Neural cell (in vitro differentiated cells): Measurements from ENCODE around the gene DSTN. TPM values are rescaled to one million over a fixed set of nuclear protein-coding genes. Genes with fewer than 3 reads are reported as not detected.

Source experiments
- H2AFZ ChIP-seq: fragments of 200-600, 300-800 bp; sonication (generic), shearing (Covaris generic); 2 replicates; pipeline ENCODE4 v1.6.0; 2014; ENCODE audit warnings: low read depth, mild to moderate bottlenecking, antibody characterized with exemption, low read length, moderate library complexity
- H3F3A ChIP-seq: fragments of 200-600 bp; shearing (Covaris generic); 2 replicates; pipeline ENCODE4 v1.6.1; 2016; ENCODE audit warnings: mild to moderate bottlenecking, moderate library complexity, mixed read lengths, antibody characterized with exemption, low read length; ENCODE audit not compliant: insufficient read depth, poor library complexity, severe bottlenecking
- H3K27ac ChIP-seq: fragments of 200-600, 300-800 bp; sonication (generic), shearing (Covaris generic); 2 replicates; pipeline ENCODE4 v1.5.1; 2014; ENCODE audit warnings: mild to moderate bottlenecking, low read length, moderate library complexity
- H3K27me3 ChIP-seq: fragments of 300-800, 200-600 bp; sonication (generic), shearing (Covaris generic); 2 replicates; pipeline ENCODE4 v1.6.0; 2014; ENCODE audit warnings: mild to moderate bottlenecking, low read depth, low read length, moderate library complexity; ENCODE audit not compliant: insufficient read depth
- H3K36me3 ChIP-seq: fragments of 300-800, 200-600 bp; sonication (generic), shearing (Covaris generic); 2 replicates; pipeline ENCODE4 v1.5.1; 2014; ENCODE audit warnings: mild to moderate bottlenecking, antibody characterized with exemption, low read length, moderate library complexity; ENCODE audit not compliant: insufficient read depth
- H3K4me2 ChIP-seq: fragments of 300-800, 200-600 bp; sonication (generic), shearing (Covaris generic); 2 replicates; pipeline ENCODE4 v1.6.0; 2014; ENCODE audit warnings: mild to moderate bottlenecking, low read length
- H3K4me3 ChIP-seq: fragments of 300-800, 200-600 bp; sonication (generic), shearing (Covaris generic); 2 replicates; pipeline ENCODE4 v1.5.1; 2014; ENCODE audit warnings: mild to moderate bottlenecking, low read length, moderate library complexity
- H3K79me2 ChIP-seq: fragments of 200-600 bp; shearing (Covaris generic); replicated peaks from 2 replicates; pipeline ENCODE4 v1.6.0; 2014; ENCODE audit warnings: mild to moderate bottlenecking, low read length, moderate library complexity; ENCODE audit not compliant: insufficient read depth
- H3K9ac ChIP-seq: fragments of 300-800, 200-600 bp; sonication (generic), shearing (Covaris generic); 2 replicates; pipeline ENCODE4 v1.6.1; 2016; ENCODE audit warnings: mild to moderate bottlenecking, low read length, mixed read lengths
- H3K9me2 ChIP-seq: fragments of 200-600 bp; shearing (Covaris generic); 2 replicates; pipeline ENCODE4 v1.6.1; 2016; ENCODE audit warnings: mild to moderate bottlenecking, low read length, mixed read lengths; ENCODE audit not compliant: insufficient read depth
- H3K9me3 ChIP-seq: fragments of 200-600, 300-800 bp; sonication (generic), shearing (Covaris generic); 2 replicates; pipeline ENCODE4 v1.6.1; 2016; ENCODE audit warnings: mild to moderate bottlenecking, mixed run types, low read length, moderate library complexity, mixed read lengths
- H4K20me1 ChIP-seq: fragments of 200-600 bp; shearing (Covaris generic); 2 replicates; pipeline ENCODE4 v1.6.1; 2016; ENCODE audit warnings: mild to moderate bottlenecking, mixed run types; ENCODE audit not compliant: insufficient read depth
- CTCF ChIP-seq: fragments of 450-650 bp; IDR thresholded peaks from 2 replicates; pipeline ENCODE4 v1.5.1; 2014; ENCODE audit warnings: antibody characterized with exemption, mild to moderate bottlenecking, moderate library complexity; ENCODE audit not compliant: poor library complexity, severe bottlenecking
- EP300 ChIP-seq: fragments of 450-650 bp; conservative IDR thresholded peaks from 2 replicates; pipeline ENCODE4 v1.6.1; 2014; ENCODE audit warnings: antibody characterized with exemption, mild to moderate bottlenecking, moderate library complexity; ENCODE audit not compliant: poor library complexity, severe bottlenecking
- EZH2 ChIP-seq: fragments of 200-600, 300-800 bp; shearing (Covaris generic), sonication (generic); IDR thresholded peaks from 2 replicates; pipeline ENCODE4 v1.6.1; 2014; ENCODE audit warnings: antibody characterized with exemption, low read length, borderline replicate concordance, mild to moderate bottlenecking; ENCODE audit not compliant: insufficient read depth, poor library complexity, severe bottlenecking
- MXI1 ChIP-seq: fragments of 450-650 bp; conservative IDR thresholded peaks from 2 replicates; pipeline ENCODE4 v1.6.1; 2014; ENCODE audit warnings: antibody characterized with exemption, mild to moderate bottlenecking; ENCODE audit not compliant: poor library complexity, severe bottlenecking
- POLR2AphosphoS5 ChIP-seq: IDR thresholded peaks from 2 replicates; pipeline ENCODE4 v1.6.1; 2012
- RAD21 ChIP-seq: fragments of 450-650 bp; conservative IDR thresholded peaks from 2 replicates; pipeline ENCODE4 v1.6.1; 2014; ENCODE audit warnings: antibody characterized with exemption, mild to moderate bottlenecking, moderate library complexity
- REST ChIP-seq: IDR thresholded peaks from 2 replicates; pipeline ENCODE4 v1.6.1; 2012; ENCODE audit warnings: borderline replicate concordance
- SMC3 ChIP-seq: fragments of 450-650 bp; conservative IDR thresholded peaks from 2 replicates; pipeline ENCODE4 v1.6.1; 2014; ENCODE audit warnings: antibody characterized with exemption, mild to moderate bottlenecking, moderate library complexity; ENCODE audit not compliant: poor library complexity
- TAF1 ChIP-seq: IDR thresholded peaks from 2 replicates; pipeline ENCODE4 v1.6.1; 2012; ENCODE audit warnings: low read depth
- polyA minus RNA-seq: library from RNA; depleted of rRNA, polyadenylated mRNA; stranded (reverse); fragments of >200 nt; gene quantifications from 2 replicates; pipeline ENCODE4 v1.2.3, GENCODE V29; 2014
- polyA plus RNA-seq: library from polyadenylated mRNA; depleted of rRNA; stranded (reverse); fragments of >200 nt; gene quantifications from 2 replicates; pipeline ENCODE4 v1.2.3, GENCODE V29; 2014

Gene DSTN
- polyA plus RNA-seq (238 and 276 TPM in 2 replicates), polyA minus RNA-seq (167 and 195 TPM in 2 replicates)

GRCh38 chr20:17569616-17570346 is at the start of gene DSTN:
TSS of gene DSTN (plus strand) at chr20:17570075. CDS start at chr20:17570209, 134 bp downstream.
- Histone ChIP-seq H3K79me2 (peaks cover 41% of the 10 kb centered on the region), H3K9ac (peak within 1 kb of the TSS; percentile 99), H2AFZ (peak within 1 kb of the TSS; percentile 95), H3K9me3 (no peaks in the 10 kb centered on the region), H3K4me2 (peak within 1 kb of the TSS; percentile 99), H3K9me2 (no peaks in the 10 kb centered on the region), H3K27ac (peak within 1 kb of the TSS; percentile 96), H4K20me1 (peaks cover 15% of the 10 kb centered on the region), H3K27me3 (peaks cover 3% of the 10 kb centered on the region), H3F3A (peaks cover 4% of the 10 kb centered on the region), H3K4me3 (peak within 1 kb of the TSS; percentile 100), H3K36me3 (no peaks in the 10 kb centered on the region)
- no peak for TF ChIP-seq CTCF
- peak; percentile 69 for TF ChIP-seq MXI1
- no peak for TF ChIP-seq SMC3
- TF ChIP-seq POLR2AphosphoS5 = peak; percentile 97
- TF ChIP-seq EP300 = peak; percentile 38
- peak; percentile 72 for TF ChIP-seq REST
- peak; percentile 51 for TF ChIP-seq TAF1
- TF ChIP-seq EZH2 = no peak
- no peak for TF ChIP-seq RAD21

DNA sequence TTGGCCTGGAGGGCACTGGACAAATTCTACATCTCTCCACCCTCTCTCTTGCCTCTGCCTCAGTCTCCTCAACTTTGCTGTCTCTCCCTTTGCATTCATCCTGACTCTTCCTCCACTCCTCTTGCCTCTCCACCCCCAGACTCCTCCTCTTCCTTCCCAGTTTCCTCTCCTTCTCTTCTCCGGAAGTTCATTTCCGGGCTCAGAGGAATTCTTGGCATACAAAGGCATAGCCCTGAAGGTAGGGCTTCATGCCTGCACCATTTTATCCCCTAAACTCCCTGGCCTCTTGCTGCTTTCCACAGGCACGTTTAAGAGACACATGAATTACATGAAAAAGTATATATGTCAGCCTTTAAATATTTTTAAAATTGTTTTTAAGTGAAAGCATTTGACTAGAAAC is 49.3 kb upstream of the DSTN start:
- TF ChIP-seq POLR2AphosphoS5 (no peak), SMC3 (no peak), CTCF (no peak), RAD21 (no peak), EZH2 (no peak), EP300 (no peak), MXI1 (no peak), TAF1 (no peak)
- no peaks in the 10 kb centered on the region for H3K27me3 ChIP-seq
- H3F3A ChIP-seq = no peaks in the 10 kb centered on the region
- H3K9me3 ChIP-seq = no peaks in the 10 kb centered on the region
- no peak overlapping the region for H3K4me3 ChIP-seq
- no peak overlapping the region for H3K4me2 ChIP-seq
- no peaks in the 10 kb centered on the region for H4K20me1 ChIP-seq
- no peak overlapping the region for H3K9ac ChIP-seq
- no peaks in the 10 kb centered on the region for H3K9me2 ChIP-seq
- no peaks in the 10 kb centered on the region for H3K36me3 ChIP-seq
- H2AFZ ChIP-seq = no peak overlapping the region
- H3K79me2 ChIP-seq = no peaks in the 10 kb centered on the region
- H3K27ac ChIP-seq = no peak overlapping the region
